WTC11 (cell line): ENCODE measurements around the gene HYDIN. TPM values are rescaled to one million over a fixed set of nuclear protein-coding genes. Genes with fewer than 3 reads are reported as not detected.
A peak's percentile ranks its signal among the peaks of the same experiment; 100 is the strongest.

Source experiments
- ATAC-seq: fragments of 200-7000 bp; cut with Tn5 transposase; 2 replicates; pipeline ENCODE4 v1.10.0; 2021; ENCODE audit warnings: mild to moderate bottlenecking, moderate library complexity
- CTCF ChIA-PET: fragments of 300-600 bp; sonication (Branson Sonifier 250); formaldehyde crosslinking; loops from one replicate; lab custom pipeline; 2021; ENCODE audit warnings: antibody characterized with exemption; lab: Charles Lee
- POLR2A ChIA-PET: fragments of 350-600 bp; sonication (Branson Sonifier 250); formaldehyde crosslinking; loops from one replicate; lab custom pipeline; 2021; ENCODE audit warnings: antibody characterized with exemption; lab: Charles Lee
- DNase-seq: peaks from one replicate; pipeline ENCODE4 v3.0.0; 2021; ENCODE audit warnings: low spot score
- H3K27ac Mint-ChIP-seq: 2 replicates; pipeline ENCODE4 v1.8.0; 2021; ENCODE audit warnings: mixed read lengths
- H3K27me3 Mint-ChIP-seq: 2 replicates; pipeline ENCODE4 v1.8.0; 2021; ENCODE audit warnings: low read depth, mild to moderate bottlenecking, moderate library complexity, mixed read lengths
- H3K36me3 Mint-ChIP-seq: 2 replicates; pipeline ENCODE4 v1.8.0; 2021; ENCODE audit warnings: mixed read lengths
- H3K4me1 Mint-ChIP-seq: 2 replicates; pipeline ENCODE4 v1.8.0; 2022; ENCODE audit warnings: mixed read lengths
- H3K4me3 Mint-ChIP-seq: 2 replicates; pipeline ENCODE4 v1.8.0; 2021; ENCODE audit warnings: mild to moderate bottlenecking, moderate library complexity, mixed read lengths
- H3K9me3 Mint-ChIP-seq: 2 replicates; pipeline ENCODE4 v1.8.0; 2021; ENCODE audit warnings: mixed read lengths
- GABPB1 ChIP-seq: sonication (generic); formaldehyde crosslinking; IDR thresholded peaks from 2 replicates; pipeline ENCODE4 v1.8.1; 2023; ENCODE audit warnings: mild to moderate bottlenecking, missing genetic modification reagents
- GTF2I ChIP-seq: fragments of 250-450 bp; sonication (Bioruptor Pico); conservative IDR thresholded peaks from 2 replicates; pipeline ENCODE4 v1.4.0; 2021; ENCODE audit warnings: mild to moderate bottlenecking
- MXD4 ChIP-seq: fragments of 250-450 bp; sonication (Bioruptor Pico); IDR thresholded peaks from 2 replicates; pipeline ENCODE4 v1.8.0; 2021; ENCODE audit warnings: mild to moderate bottlenecking, moderate library complexity, borderline replicate concordance
- NR2C2 ChIP-seq: sonication (generic); formaldehyde crosslinking; IDR thresholded peaks from 2 replicates; pipeline ENCODE4 v1.8.0; 2022; ENCODE audit warnings: mild to moderate bottlenecking, missing genetic modification reagents
- OVOL2 ChIP-seq: fragments of 250-450 bp; sonication (Bioruptor Pico); IDR thresholded peaks from 2 replicates; pipeline ENCODE4 v1.9.0; 2021; ENCODE audit warnings: mild to moderate bottlenecking, borderline replicate concordance
- RORB ChIP-seq: fragments of 250-450 bp; sonication (Bioruptor Pico); IDR thresholded peaks from 2 replicates; pipeline ENCODE4 v1.9.0; 2021; ENCODE audit warnings: mild to moderate bottlenecking
- USF1 ChIP-seq: sonication (generic); formaldehyde crosslinking; IDR thresholded peaks from 2 replicates; pipeline ENCODE4 v1.8.0; 2022; ENCODE audit warnings: mild to moderate bottlenecking, missing genetic modification reagents
- USF2 ChIP-seq: sonication (generic); formaldehyde crosslinking; IDR thresholded peaks from 2 replicates; pipeline ENCODE4 v1.8.1; 2023; ENCODE audit warnings: mild to moderate bottlenecking, missing genetic modification reagents, moderate library complexity
- ZNF121 ChIP-seq: sonication (generic); formaldehyde crosslinking; IDR thresholded peaks from 2 replicates; pipeline ENCODE4 v1.8.0; 2023; ENCODE audit warnings: missing genetic modification reagents
- ZNF232 ChIP-seq: sonication (generic); formaldehyde crosslinking; IDR thresholded peaks from 2 replicates; pipeline ENCODE4 v1.8.0; 2022; ENCODE audit warnings: mild to moderate bottlenecking, missing genetic modification reagents
- ZNF423 ChIP-seq: fragments of 250-450 bp; sonication (Bioruptor Pico); IDR thresholded peaks from 2 replicates; pipeline ENCODE4 v2.1.2; 2022; ENCODE audit warnings: mild to moderate bottlenecking, moderate library complexity
- ZNF425 ChIP-seq: fragments of 250-450 bp; sonication (Bioruptor Pico); conservative IDR thresholded peaks from 2 replicates; pipeline ENCODE4 v1.9.0; 2021; ENCODE audit warnings: mild to moderate bottlenecking
- ZNF512 ChIP-seq: sonication (generic); formaldehyde crosslinking; IDR thresholded peaks from 2 replicates; pipeline ENCODE4 v1.8.1; 2022; ENCODE audit warnings: missing genetic modification reagents, borderline replicate concordance
- ZNF671 ChIP-seq: fragments of 250-450 bp; sonication (Bioruptor Pico); IDR thresholded peaks from 2 replicates; pipeline ENCODE4 v1.8.0; 2021; ENCODE audit warnings: mild to moderate bottlenecking
- total RNA-seq: library from RNA; stranded (reverse); gene quantifications from 3 replicates; pipeline ENCODE4 v1.2.3, GENCODE V29; 2021
- TF ChIP-seq, protein P1 (sequence below): fragments of 200-600 bp; IDR thresholded peaks from 2 replicates; pipeline ENCODE4 v1.8.0; 2022; ENCODE audit warnings: antibody characterized with exemption

Gene HYDIN
- total RNA-seq, 1 experiment from 2014 or later: 2.6 TPM

DNA sequence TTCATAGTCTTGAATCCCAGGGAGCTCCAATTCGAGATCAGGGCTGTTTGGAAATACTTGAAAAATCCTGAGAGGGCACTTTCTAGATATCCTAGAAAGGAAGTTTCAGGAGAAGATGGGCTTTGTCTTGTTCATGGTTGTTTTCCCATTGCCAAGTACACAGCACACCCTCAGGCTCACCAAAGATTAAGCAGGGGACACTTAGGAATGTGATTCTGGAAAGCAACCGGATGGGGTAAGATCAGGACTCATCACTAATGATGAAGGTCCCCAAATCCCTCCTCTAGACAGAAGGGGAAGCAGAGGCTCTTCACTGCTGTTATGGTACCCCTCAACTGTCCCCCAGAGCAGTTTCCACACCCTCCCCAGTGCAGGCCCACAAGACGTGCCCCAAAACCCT is 470.3 kb downstream of the HYDIN start (continued):
- TF ChIP-seq ZNF425 (CRISPR knock-in tag) (no peak), ZNF423 (CRISPR knock-in tag) (no peak), RORB (no peak), ZNF671 (CRISPR knock-in tag) (no peak)

DNA sequence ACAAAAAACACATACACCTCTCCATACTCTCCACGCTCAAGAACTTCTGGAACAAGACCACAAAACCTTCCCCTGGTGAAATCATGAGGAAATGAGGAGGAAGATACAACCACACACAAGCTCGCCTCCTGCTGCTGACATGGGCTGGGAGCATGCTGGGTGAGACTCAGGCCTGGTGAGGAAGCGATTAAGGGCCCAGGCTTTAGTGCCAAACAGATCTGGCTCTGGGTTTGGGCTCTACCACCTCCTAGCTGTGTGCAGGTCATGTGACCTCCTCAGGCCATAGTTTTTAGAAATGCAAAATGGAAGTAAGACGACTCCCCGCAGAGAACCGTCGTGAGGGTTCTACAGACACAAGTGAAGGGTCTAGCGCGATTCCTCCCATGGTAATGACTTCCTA is 470.9 kb downstream of the HYDIN start:
- TF ChIP-seq USF1 (CRISPR knock-in tag): peak; percentile 29; the same call in 1 of the 2 replicates
- no peak for TF ChIP-seq GABPB1 (CRISPR knock-in tag)
- no peak for TF ChIP-seq GTF2I
- no peak for TF ChIP-seq OVOL2
- TF ChIP-seq ZNF232: no peak
- TF ChIP-seq, protein P1, sequence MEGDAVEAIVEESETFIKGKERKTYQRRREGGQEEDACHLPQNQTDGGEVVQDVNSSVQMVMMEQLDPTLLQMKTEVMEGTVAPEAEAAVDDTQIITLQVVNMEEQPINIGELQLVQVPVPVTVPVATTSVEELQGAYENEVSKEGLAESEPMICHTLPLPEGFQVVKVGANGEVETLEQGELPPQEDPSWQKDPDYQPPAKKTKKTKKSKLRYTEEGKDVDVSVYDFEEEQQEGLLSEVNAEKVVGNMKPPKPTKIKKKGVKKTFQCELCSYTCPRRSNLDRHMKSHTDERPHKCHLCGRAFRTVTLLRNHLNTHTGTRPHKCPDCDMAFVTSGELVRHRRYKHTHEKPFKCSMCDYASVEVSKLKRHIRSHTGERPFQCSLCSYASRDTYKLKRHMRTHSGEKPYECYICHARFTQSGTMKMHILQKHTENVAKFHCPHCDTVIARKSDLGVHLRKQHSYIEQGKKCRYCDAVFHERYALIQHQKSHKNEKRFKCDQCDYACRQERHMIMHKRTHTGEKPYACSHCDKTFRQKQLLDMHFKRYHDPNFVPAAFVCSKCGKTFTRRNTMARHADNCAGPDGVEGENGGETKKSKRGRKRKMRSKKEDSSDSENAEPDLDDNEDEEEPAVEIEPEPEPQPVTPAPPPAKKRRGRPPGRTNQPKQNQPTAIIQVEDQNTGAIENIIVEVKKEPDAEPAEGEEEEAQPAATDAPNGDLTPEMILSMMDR: no peak
- TF ChIP-seq USF2 (CRISPR knock-in tag): peak; percentile 76
- TF ChIP-seq, all 79 proteins: peak for 2
- no peaks in the 10 kb centered on the region for H3K9me3 Mint-ChIP-seq
- peaks cover 17% of the 10 kb centered on the region for H3K4me1 Mint-ChIP-seq
- CTCF ChIA-PET: interaction anchor here (0.7 to 3.2 kb wide), 6 partner anchors 10 to 653 kb away, joined by 3 to 20 read pairs (median 4); no protein-coding TSS in a partner anchor
- no peaks in the 10 kb centered on the region for H3K27me3 Mint-ChIP-seq
- ATAC-seq (peak; percentile 61), DNase-seq (no peak)
- H3K36me3 Mint-ChIP-seq: peaks cover 28% of the 10 kb centered on the region
- POLR2A ChIA-PET: no interaction called here
- H3K27ac Mint-ChIP-seq: peak overlapping the region; percentile 57; the same call in 1 of the 2 replicates
- H3K4me3 Mint-ChIP-seq: no peak overlapping the region

DNA sequence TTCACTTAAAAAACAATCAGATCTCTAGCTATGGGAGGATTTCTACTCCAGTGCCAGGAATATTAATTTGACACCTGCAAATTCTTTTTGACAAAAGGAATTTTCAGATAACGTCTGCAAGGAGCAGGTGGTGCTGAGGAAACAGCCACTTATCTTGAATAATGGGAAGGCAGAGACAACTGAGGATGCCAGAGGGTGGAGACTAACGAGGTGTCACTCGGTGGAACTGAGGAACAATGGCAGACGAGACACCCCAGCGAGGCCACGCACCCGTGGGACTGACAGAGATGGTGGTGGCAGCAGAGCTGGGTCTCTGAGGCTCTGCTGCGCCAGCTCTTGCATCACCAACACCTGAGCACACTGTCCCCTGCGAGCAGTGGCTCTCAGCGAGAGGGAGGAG is 471.7 kb downstream of the HYDIN start:
- Mint-ChIP-seq H3K36me3 (peaks cover 28% of the 10 kb centered on the region), H3K4me3 (no peak overlapping the region), H3K27me3 (no peaks in the 10 kb centered on the region), H3K9me3 (no peaks in the 10 kb centered on the region), H3K4me1 (peaks cover 17% of the 10 kb centered on the region), H3K27ac (peak overlapping the region; percentile 80; the same call in 1 of the 2 replicates)
- ChIA-PET CTCF (interaction anchor here (1.4 to 2.6 kb wide), 3 partner anchors 9 to 79 kb away, joined by 3 to 11 read pairs (median 5); no protein-coding TSS in a partner anchor), POLR2A (no interaction called here)
- TF ChIP-seq ZNF512 (CRISPR knock-in tag) (no peak), MXD4 (no peak), NR2C2 (CRISPR knock-in tag) (no peak), ZNF121 (no peak)
- DNase-seq (no peak), ATAC-seq (no peak)

Other genes with a start within 250 kb of the HYDIN start
- 8.7 to 13.4 TPM (median 10.9 TPM) in 3 replicates for gene CMTR2, start 58.7 kb upstream of the HYDIN start, total RNA-seq
- gene CALB2, start 128.0 kb upstream of the HYDIN start, total RNA-seq: 1.6 to 2.6 TPM (median 2.5 TPM) in 3 replicates
- gene TLE7, start 211.3 kb upstream of the HYDIN start, total RNA-seq: 0.23 to 0.62 TPM (median 0.55 TPM) in 3 replicates
- gene ZNF23, start 231.5 kb upstream of the HYDIN start, total RNA-seq: 9.6 to 11.6 TPM (median 10.5 TPM) in 3 replicates